ENCODE measurements around the gene KCNMA1.

- TF ChIP-seq POLR2AphosphoS5 (IDR thresholded peaks at IDR 0.05) = no peak
- TF ChIP-seq, protein P1, sequence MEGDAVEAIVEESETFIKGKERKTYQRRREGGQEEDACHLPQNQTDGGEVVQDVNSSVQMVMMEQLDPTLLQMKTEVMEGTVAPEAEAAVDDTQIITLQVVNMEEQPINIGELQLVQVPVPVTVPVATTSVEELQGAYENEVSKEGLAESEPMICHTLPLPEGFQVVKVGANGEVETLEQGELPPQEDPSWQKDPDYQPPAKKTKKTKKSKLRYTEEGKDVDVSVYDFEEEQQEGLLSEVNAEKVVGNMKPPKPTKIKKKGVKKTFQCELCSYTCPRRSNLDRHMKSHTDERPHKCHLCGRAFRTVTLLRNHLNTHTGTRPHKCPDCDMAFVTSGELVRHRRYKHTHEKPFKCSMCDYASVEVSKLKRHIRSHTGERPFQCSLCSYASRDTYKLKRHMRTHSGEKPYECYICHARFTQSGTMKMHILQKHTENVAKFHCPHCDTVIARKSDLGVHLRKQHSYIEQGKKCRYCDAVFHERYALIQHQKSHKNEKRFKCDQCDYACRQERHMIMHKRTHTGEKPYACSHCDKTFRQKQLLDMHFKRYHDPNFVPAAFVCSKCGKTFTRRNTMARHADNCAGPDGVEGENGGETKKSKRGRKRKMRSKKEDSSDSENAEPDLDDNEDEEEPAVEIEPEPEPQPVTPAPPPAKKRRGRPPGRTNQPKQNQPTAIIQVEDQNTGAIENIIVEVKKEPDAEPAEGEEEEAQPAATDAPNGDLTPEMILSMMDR (IDR thresholded peaks at IDR 0.05) = no peak
These were observed 133.3 kb downstream of the KCNMA1 start for GRCh38 chr10:77504196-77504872.
